ENCODE measurements around the gene ADAM12.
"Not testable (repeated sequence)": the region's sequence is repeated elsewhere in the genome, so short reads cannot be mapped to it uniquely, and the experiment has no call there.

Gene ADAM12

GRCh38 chr10:126191192-126191591 lies 197.1 kb downstream of the ADAM12 start:
- H3K36me3 Mint-ChIP-seq (ENCODE audit: low read depth), result no peaks in the 10 kb centered on the region
- no peak for DNase-seq (ENCODE audit: low spot score)
- H3K27me3 Mint-ChIP-seq (ENCODE audit: low read depth), result no peaks in the 10 kb centered on the region
- no peaks in the 10 kb centered on the region for H3K9me3 Mint-ChIP-seq
- no peak overlapping the region for H3K4me3 Mint-ChIP-seq
- H3K27ac Mint-ChIP-seq, result no peak overlapping the region
- no peaks in the 10 kb centered on the region for H3K4me1 Mint-ChIP-seq (ENCODE audit: low read depth)

GRCh38 chr10:126188679-126189200 lies 199.5 kb downstream of the ADAM12 start:
- no peak overlapping the region for H3K4me3 Mint-ChIP-seq
- DNase-seq (ENCODE audit: low spot score), result no peak
- H3K36me3 Mint-ChIP-seq (ENCODE audit: low read depth), result no peaks in the 10 kb centered on the region
- H3K9me3 Mint-ChIP-seq, result no peaks in the 10 kb centered on the region
- H3K4me1 Mint-ChIP-seq (ENCODE audit: low read depth), result no peaks in the 10 kb centered on the region
- no peaks in the 10 kb centered on the region for H3K27me3 Mint-ChIP-seq (ENCODE audit: low read depth)
- no peak overlapping the region for H3K27ac Mint-ChIP-seq

- Mint-ChIP-seq H3K36me3 (ENCODE audit: low read depth) (no peaks in the 10 kb centered on the region), H3K9me3 (no peaks in the 10 kb centered on the region), H3K27me3 (ENCODE audit: low read depth) (no peaks in the 10 kb centered on the region), H3K4me1 (ENCODE audit: low read depth) (no peaks in the 10 kb centered on the region), H3K27ac (no peak overlapping the region), H3K4me3 (no peak overlapping the region)
- no peak for DNase-seq (ENCODE audit: low spot score)
Observed at GRCh38 chr10:126187399-126187798, 200.9 kb downstream of the ADAM12 start.

- Mint-ChIP-seq H3K4me3 (no peak overlapping the region), H3K36me3 (ENCODE audit: low read depth) (no peaks in the 10 kb centered on the region), H3K27ac (no peak overlapping the region), H3K4me1 (ENCODE audit: low read depth) (no peaks in the 10 kb centered on the region), H3K27me3 (ENCODE audit: low read depth) (no peaks in the 10 kb centered on the region), H3K9me3 (no peaks in the 10 kb centered on the region)
- DNase-seq (ENCODE audit: low spot score), result no peak
Observed at GRCh38 chr10:126186766-126187165, 201.5 kb downstream of the ADAM12 start.

- Mint-ChIP-seq H3K4me1 (ENCODE audit: low read depth) (no peaks in the 10 kb centered on the region), H3K4me3 (no peak overlapping the region)
Observed at GRCh38 chr10:126185676-126186447, 202.4 kb downstream of the ADAM12 start.

GRCh38 chr10:126181626-126182025 lies 206.7 kb downstream of the ADAM12 start:
- Mint-ChIP-seq H3K27me3 (ENCODE audit: low read depth) (no peaks in the 10 kb centered on the region), H3K4me3 (no peak overlapping the region), H3K4me1 (ENCODE audit: low read depth) (no peaks in the 10 kb centered on the region), H3K36me3 (ENCODE audit: low read depth) (no peaks in the 10 kb centered on the region), H3K9me3 (no peaks in the 10 kb centered on the region), H3K27ac (no peak overlapping the region)
- no peak for DNase-seq (ENCODE audit: low spot score)

More at GRCh38 chr10:126185676-126186447, 202.4 kb downstream of the ADAM12 start:
- Mint-ChIP-seq H3K27me3 (ENCODE audit: low read depth) (no peaks in the 10 kb centered on the region), H3K9me3 (no peaks in the 10 kb centered on the region), H3K27ac (no peak overlapping the region), H3K36me3 (ENCODE audit: low read depth) (no peaks in the 10 kb centered on the region)
- DNase-seq (ENCODE audit: low spot score), result no peak

- Mint-ChIP-seq H3K27ac (no peak overlapping the region), H3K36me3 (ENCODE audit: low read depth) (no peaks in the 10 kb centered on the region), H3K27me3 (ENCODE audit: low read depth) (no peaks in the 10 kb centered on the region), H3K4me3 (no peak overlapping the region), H3K4me1 (ENCODE audit: low read depth) (no peaks in the 10 kb centered on the region), H3K9me3 (no peaks in the 10 kb centered on the region)
- no peak for DNase-seq (ENCODE audit: low spot score)
Observed at GRCh38 chr10:126179637-126180036, 208.6 kb downstream of the ADAM12 start.

- no peaks in the 10 kb centered on the region for H3K9me3 Mint-ChIP-seq
- DNase-seq (ENCODE audit: low spot score), result no peak
- no peaks in the 10 kb centered on the region for H3K36me3 Mint-ChIP-seq (ENCODE audit: low read depth)
- H3K4me3 Mint-ChIP-seq, result no peak overlapping the region
- H3K27ac Mint-ChIP-seq, result no peak overlapping the region
- H3K27me3 Mint-ChIP-seq (ENCODE audit: low read depth), result no peaks in the 10 kb centered on the region
- H3K4me1 Mint-ChIP-seq (ENCODE audit: low read depth), result no peaks in the 10 kb centered on the region
Observed at GRCh38 chr10:126177417-126178030, 210.8 kb downstream of the ADAM12 start.

GRCh38 chr10:126175641-126176262 lies 212.5 kb downstream of the ADAM12 start:
- Mint-ChIP-seq H3K36me3 (ENCODE audit: low read depth) (no peaks in the 10 kb centered on the region), H3K4me3 (no peak overlapping the region), H3K27me3 (ENCODE audit: low read depth) (no peaks in the 10 kb centered on the region), H3K27ac (no peak overlapping the region), H3K4me1 (ENCODE audit: low read depth) (no peaks in the 10 kb centered on the region), H3K9me3 (no peaks in the 10 kb centered on the region)
- no peak for DNase-seq (ENCODE audit: low spot score)

GRCh38 chr10:126172755-126173154 lies 215.5 kb downstream of the ADAM12 start:
- H3K27me3 Mint-ChIP-seq (ENCODE audit: low read depth); H3K9me3 Mint-ChIP-seq; H3K4me3 Mint-ChIP-seq; H3K27ac Mint-ChIP-seq; H3K4me1 Mint-ChIP-seq (ENCODE audit: low read depth); DNase-seq (ENCODE audit: low spot score); H3K36me3 Mint-ChIP-seq (ENCODE audit: low read depth): not testable (repeated sequence)

- Mint-ChIP-seq H3K4me3 (no peak overlapping the region), H3K27ac (no peak overlapping the region), H3K36me3 (ENCODE audit: low read depth) (no peaks in the 10 kb centered on the region), H3K4me1 (ENCODE audit: low read depth) (no peaks in the 10 kb centered on the region), H3K9me3 (no peaks in the 10 kb centered on the region), H3K27me3 (ENCODE audit: low read depth) (no peaks in the 10 kb centered on the region)
- no peak for DNase-seq (ENCODE audit: low spot score)
Observed at GRCh38 chr10:126171555-126171954, 216.7 kb downstream of the ADAM12 start.

- H3K9me3 Mint-ChIP-seq, result no peaks in the 10 kb centered on the region
Observed at GRCh38 chr10:126170776-126171175, 217.5 kb downstream of the ADAM12 start.

GRCh38 chr10:126170371-126170770 lies 217.9 kb downstream of the ADAM12 start:
- no peaks in the 10 kb centered on the region for H3K36me3 Mint-ChIP-seq (ENCODE audit: low read depth)
- no peaks in the 10 kb centered on the region for H3K27me3 Mint-ChIP-seq (ENCODE audit: low read depth)
- no peaks in the 10 kb centered on the region for H3K4me1 Mint-ChIP-seq (ENCODE audit: low read depth)
- no peak for DNase-seq (ENCODE audit: low spot score)
- H3K4me3 Mint-ChIP-seq, result no peak overlapping the region
- no peaks in the 10 kb centered on the region for H3K9me3 Mint-ChIP-seq
- H3K27ac Mint-ChIP-seq, result no peak overlapping the region

More at GRCh38 chr10:126170776-126171175, 217.5 kb downstream of the ADAM12 start:
- H3K36me3 Mint-ChIP-seq (ENCODE audit: low read depth), result no peaks in the 10 kb centered on the region
- DNase-seq (ENCODE audit: low spot score), result no peak
- no peaks in the 10 kb centered on the region for H3K4me1 Mint-ChIP-seq (ENCODE audit: low read depth)
- H3K4me3 Mint-ChIP-seq, result no peak overlapping the region
- H3K27me3 Mint-ChIP-seq (ENCODE audit: low read depth), result no peaks in the 10 kb centered on the region
- H3K27ac Mint-ChIP-seq, result no peak overlapping the region

GRCh38 chr10:126169899-126170298 lies 218.4 kb downstream of the ADAM12 start:
- H3K4me1 Mint-ChIP-seq (ENCODE audit: low read depth), result no peaks in the 10 kb centered on the region
- no peaks in the 10 kb centered on the region for H3K27me3 Mint-ChIP-seq (ENCODE audit: low read depth)
- H3K36me3 Mint-ChIP-seq (ENCODE audit: low read depth), result no peaks in the 10 kb centered on the region
- H3K27ac Mint-ChIP-seq, result no peak overlapping the region
- no peak for DNase-seq (ENCODE audit: low spot score)
- H3K4me3 Mint-ChIP-seq, result no peak overlapping the region
- no peaks in the 10 kb centered on the region for H3K9me3 Mint-ChIP-seq
